K562 (cell line): Measurements from ENCODE around the gene FGG. TPM values are rescaled to one million over a fixed set of nuclear protein-coding genes. Genes with fewer than 3 reads are reported as not detected.

ENCODE experiments used
- ATAC-seq: fragments of 200-7000 bp; cut with Tn5 transposase; 3 replicates; pipeline ENCODE4 v1.9.1; 2020; ENCODE audit warnings: moderate library complexity
- BruUV-seq: library from RNA; stranded (reverse); fragments of 400-500 nt; replicated peaks from 2 replicates; lab custom pipeline; 2021; lab: Mats Ljungman, UMichigan
- CTCF ChIA-PET: fragments of 300-600 bp; formaldehyde crosslinking; extraction: SDS; loops from one replicate; lab custom pipeline; 2021; ENCODE audit warnings: low intra/inter-chr PET ratio; lab: Yijun Ruan, JAX
- POLR2A ChIA-PET: fragments of 300-600, 350-650 bp; sonication (Branson Sonifier 250); formaldehyde crosslinking; extraction: SDS; loops from one replicate; lab custom pipeline; 2021; ENCODE audit warnings: antibody characterized with exemption, inconsistent platforms; lab: Yijun Ruan, JAX
- DNase-seq, 4 experiments: peaks; one replicate each; pipeline versions ENCODE4 v3.0.0 to v3.0.0-alpha.2; 2011 to 2018; ENCODE audit warnings: low spot score in 3 of 4, mixed read lengths in 3 of 4; ENCODE audit errors: extremely low read depth in 1 of 4
- FAIRE-seq: peaks from 2 replicates; lab custom pipeline; 2011; peaks lifted over from hg19 to GRCh38; lab: Jason Lieb, UNC
- H2AFZ ChIP-seq: 2 replicates; pipeline ENCODE4 v1.6.0; 2011; ENCODE audit warnings: low read depth, low read length, control low read depth, inconsistent platforms
- H3K27ac ChIP-seq: fragments of 200-600 bp; 3 replicates; pipeline ENCODE4 v1.8.0; 2011; ENCODE audit warnings: low read depth, mild to moderate bottlenecking, control low read depth, inconsistent platforms, low read length, moderate library complexity, mixed read lengths; ENCODE audit errors: extremely low read depth
- H3K27me3 ChIP-seq, 2 experiments: fragments of 300-600 bp in 1 of 2; 2 replicates in 1 of 2; 3 replicates in 1 of 2; pipeline versions ENCODE4 v1.6.0 to v1.8.0; 2011; ENCODE audit warnings: inconsistent platforms in 2 of 2, low read length in 2 of 2, mild to moderate bottlenecking in 1 of 2, mixed read lengths in 1 of 2, moderate library complexity in 1 of 2; ENCODE audit not compliant: control insufficient read depth in 2 of 2, insufficient read depth in 2 of 2
- H3K36me3 ChIP-seq: fragments of 300-600 bp; 3 replicates; pipeline ENCODE4 v1.8.0; 2011; ENCODE audit warnings: mild to moderate bottlenecking, low read length, inconsistent platforms; ENCODE audit not compliant: control insufficient read depth, insufficient read depth
- H3K4me1 ChIP-seq, 2 experiments: fragments of 200-600 bp in 1 of 2; replicated peaks in 1 of 2; 2 replicates in 1 of 2; 3 replicates in 1 of 2; pipeline versions ENCODE4 v1.5.1 to v1.8.0; 2011; ENCODE audit warnings: inconsistent platforms in 2 of 2, low read length in 2 of 2, mild to moderate bottlenecking in 1 of 2, mixed read lengths in 1 of 2, moderate library complexity in 1 of 2; ENCODE audit not compliant: control insufficient read depth in 2 of 2, insufficient read depth in 2 of 2
- H3K4me2 ChIP-seq: 2 replicates; pipeline ENCODE4 v1.6.1; 2011; ENCODE audit warnings: low read length, control low read depth, inconsistent platforms, mixed read lengths; ENCODE audit not compliant: insufficient read depth
- H3K4me3 ChIP-seq: fragments of 200-600 bp; sonication (generic), shearing (Covaris generic); 2 replicates; pipeline ENCODE4 v1.5.1; 2016; ENCODE audit warnings: control low read depth, inconsistent platforms
- H3K79me2 ChIP-seq: fragments of 200-600 bp; 3 replicates; pipeline ENCODE4 v1.8.0; 2011; ENCODE audit warnings: low read length, inconsistent platforms; ENCODE audit not compliant: control insufficient read depth, insufficient read depth
- H3K9ac ChIP-seq, 2 experiments: 2 replicates each; pipeline versions ENCODE4 v1.6.0 to v1.6.1; 2011; ENCODE audit warnings: low read depth in 2 of 2, low read length in 2 of 2, control low read depth in 1 of 2, inconsistent platforms in 1 of 2, mild to moderate bottlenecking in 1 of 2, mixed read lengths in 1 of 2; ENCODE audit not compliant: insufficient read depth in 1 of 2
- H3K9me1 ChIP-seq: one replicate; pipeline ENCODE4 v1.6.0; 2011; ENCODE audit warnings: inconsistent platforms, mild to moderate bottlenecking, low read length, moderate library complexity; ENCODE audit not compliant: control insufficient read depth, insufficient read depth
- H3K9me3 ChIP-seq: replicated peaks from 2 replicates; pipeline ENCODE4 v1.5.1; 2011; ENCODE audit warnings: low read depth, low read length, inconsistent platforms; ENCODE audit not compliant: control insufficient read depth, insufficient read depth
- H4K20me1 ChIP-seq: replicated peaks from 2 replicates; pipeline ENCODE4 v1.6.1; 2011; ENCODE audit warnings: low read length, inconsistent platforms, mixed read lengths; ENCODE audit not compliant: control insufficient read depth, insufficient read depth
- ARHGAP35 ChIP-seq: fragments of 450-650 bp; IDR thresholded peaks from 2 replicates; pipeline ENCODE4 v1.6.1; 2018; ENCODE audit not compliant: partially characterized antibody
- C11orf30 ChIP-seq: fragments of 450-650 bp; IDR thresholded peaks from 2 replicates; pipeline ENCODE4 v1.6.1; 2016; ENCODE audit warnings: low read depth, mild to moderate bottlenecking
- CREB5 ChIP-seq: fragments of 250-450 bp; sonication (Bioruptor Pico); IDR thresholded peaks from 2 replicates; pipeline ENCODE4 v1.5.0; 2020; ENCODE audit warnings: mild to moderate bottlenecking
- MAFF ChIP-seq: IDR thresholded peaks from 2 replicates; pipeline ENCODE4 v1.6.1; 2012; ENCODE audit warnings: low read length, improper control_type of control experiment
- MAFG ChIP-seq: fragments of 450-650 bp; conservative IDR thresholded peaks from 2 replicates; pipeline ENCODE4 v1.6.1; 2016; ENCODE audit warnings: missing genetic modification characterization, missing compliant biosample characterization
- NFE2 ChIP-seq: IDR thresholded peaks from 2 replicates; pipeline ENCODE4 v1.6.1; 2014; ENCODE audit warnings: antibody characterized with exemption, low read depth
- NFE2L1 ChIP-seq: fragments of 450-650 bp; IDR thresholded peaks from 2 replicates; pipeline ENCODE4 v1.6.1; 2016; ENCODE audit warnings: missing genetic modification characterization, low read depth, mild to moderate bottlenecking, missing compliant biosample characterization, moderate library complexity, borderline replicate concordance
- PKNOX1 ChIP-seq: fragments of 450-650 bp; IDR thresholded peaks from 2 replicates; pipeline ENCODE4 v1.6.1; 2016
- RFX5 ChIP-seq: IDR thresholded peaks from 2 replicates; pipeline ENCODE4 v1.6.1; 2011; ENCODE audit warnings: low read depth, mild to moderate bottlenecking, improper control_type of control experiment, low read length
- RNF2 ChIP-seq: sonication (generic); IDR thresholded peaks from 2 replicates; pipeline ENCODE4 v1.6.1; 2016
- TEAD1 ChIP-seq, 2 experiments: fragments of 450-650 bp in 1 of 2; sonication (generic) in 1 of 2; formaldehyde crosslinking; IDR thresholded peaks; 2 replicates each; pipeline versions ENCODE4 v1.4.0 to v1.8.0; 2020 to 2022; ENCODE audit warnings: mild to moderate bottlenecking in 2 of 2, missing genetic modification reagents in 1 of 2
- ZNF316 ChIP-seq: fragments of 450-650 bp; IDR thresholded peaks from 2 replicates; pipeline ENCODE4 v1.6.1; 2016
- WGBS: fragments of 100-300 bp; shearing (Covaris generic); methylation state at CpG from one replicate; pipeline ENCODE4 v1.1.6; 2016; ENCODE audit warnings: low coverage, mixed read lengths; ENCODE audit not compliant: insufficient coverage; ENCODE audit errors: missing lambda C conversion rate; 5-methylcytosine and 5-hydroxymethylcytosine counted together
- in situ Hi-C: fragments of 300-500 bp; cut with MboI; formaldehyde crosslinking; loops from 4 replicates; pipeline ENCODE4 v1.15.0; 2018; ENCODE audit warnings: inconsistent platforms, mixed read lengths
- intact Hi-C: fragments of 100-400 bp; cut with micrococcal nuclease; formaldehyde crosslinking; loops from 2 replicates; pipeline ENCODE4 v1.14.2; 2022
- polyA plus RNA-seq, 8 experiments: library from polyadenylated mRNA; depleted of rRNA in 4 of 8; stranded (reverse) in 5 of 8; unstranded in 3 of 8; fragments of >200 nt; fragmentation: Nextera tagmentation in 2 of 8; fragmentation: Illumina TruSeq in 1 of 8; extraction: Ambion mirVana in 2 of 8; extraction: Trizol in 1 of 8; gene quantifications; 2 replicates each; pipeline versions ENCODE4 v1.2.1 to v1.2.3, GENCODE V29; 2011 to 2014; ENCODE audit warnings: inconsistent platforms in 1 of 8, missing spikeins in 1 of 8
- total RNA-seq, 7 experiments: library from RNA; depleted of rRNA in 6 of 7; stranded (reverse); fragments of >200 nt in 6 of 7; fragmentation: Illumina TruSeq in 2 of 7; extraction: Trizol in 2 of 7; gene quantifications; 2 replicates each; pipeline versions ENCODE4 v1.2.1 to v1.2.3, GENCODE V29; 2011 to 2021; ENCODE audit warnings: low replicate concordance in 1 of 7

Gene FGG
- total and polyA plus RNA-seq, 9 of the 15 experiments (the other 6 are each of a cell fraction or from before 2014, with no cell fraction given), result 0.08 to 2.2 (median 0.33) TPM; not detected in 2

- no peak for TF ChIP-seq RFX5
- peak; percentile 79 for TF ChIP-seq MAFG (tag)
- peak; percentile 66 for TF ChIP-seq NFE2
- TF ChIP-seq C11orf30, result peak; percentile 56
- TF ChIP-seq ZNF316, result peak; percentile 80
- TF ChIP-seq CREB5 (CRISPR knock-in tag), result no peak
- no peak for TF ChIP-seq TEAD1 (CRISPR knock-in tag; IDR thresholded peaks at IDR 0.05)
- no peak for TF ChIP-seq RNF2
- TF ChIP-seq NFE2L1, result peak; percentile 24; the same call in 1 of the 2 replicates
- TF ChIP-seq ARHGAP35, result no peak
- no peak for TF ChIP-seq PKNOX1
- TF ChIP-seq MAFF, result peak; percentile 21; the same call in 1 of the 2 replicates
- Histone ChIP-seq H3K9me3 (no peaks in the 10 kb centered on the region), H3K36me3 (no peaks in the 10 kb centered on the region), H3K4me3 (no peak overlapping the region), H3K4me2 (no peak overlapping the region), H2AFZ (no peak overlapping the region), H3K9me1 (no peaks in the 10 kb centered on the region), H3K79me2 (no peaks in the 10 kb centered on the region), H3K27ac (no peak overlapping the region), H3K9ac (no peak overlapping the region), H4K20me1 (no peaks in the 10 kb centered on the region), H3K27me3 (no peaks in the 10 kb centered on the region), H3K4me1 (no peaks in the 10 kb centered on the region; a peak in 1 of 5 replicates)
- BruUV-seq, result no TSS peak
- intact Hi-C loops, result no loop called here
- WGBS, result 0% methylated on average over 1 of the region's 1 CpG
- ChIA-PET CTCF (no interaction called here), POLR2A (no interaction called here)
- DNase-seq, result no peak
- FAIRE-seq, result no peak
- ATAC-seq, result no peak
- in situ Hi-C loops, result no loop called here
These were observed 33.5 kb downstream of the FGG start for GRCh38 chr4:154578919-154579318.
